ENCODE results near the gene GPR179.

GPR179 gene, protein sequence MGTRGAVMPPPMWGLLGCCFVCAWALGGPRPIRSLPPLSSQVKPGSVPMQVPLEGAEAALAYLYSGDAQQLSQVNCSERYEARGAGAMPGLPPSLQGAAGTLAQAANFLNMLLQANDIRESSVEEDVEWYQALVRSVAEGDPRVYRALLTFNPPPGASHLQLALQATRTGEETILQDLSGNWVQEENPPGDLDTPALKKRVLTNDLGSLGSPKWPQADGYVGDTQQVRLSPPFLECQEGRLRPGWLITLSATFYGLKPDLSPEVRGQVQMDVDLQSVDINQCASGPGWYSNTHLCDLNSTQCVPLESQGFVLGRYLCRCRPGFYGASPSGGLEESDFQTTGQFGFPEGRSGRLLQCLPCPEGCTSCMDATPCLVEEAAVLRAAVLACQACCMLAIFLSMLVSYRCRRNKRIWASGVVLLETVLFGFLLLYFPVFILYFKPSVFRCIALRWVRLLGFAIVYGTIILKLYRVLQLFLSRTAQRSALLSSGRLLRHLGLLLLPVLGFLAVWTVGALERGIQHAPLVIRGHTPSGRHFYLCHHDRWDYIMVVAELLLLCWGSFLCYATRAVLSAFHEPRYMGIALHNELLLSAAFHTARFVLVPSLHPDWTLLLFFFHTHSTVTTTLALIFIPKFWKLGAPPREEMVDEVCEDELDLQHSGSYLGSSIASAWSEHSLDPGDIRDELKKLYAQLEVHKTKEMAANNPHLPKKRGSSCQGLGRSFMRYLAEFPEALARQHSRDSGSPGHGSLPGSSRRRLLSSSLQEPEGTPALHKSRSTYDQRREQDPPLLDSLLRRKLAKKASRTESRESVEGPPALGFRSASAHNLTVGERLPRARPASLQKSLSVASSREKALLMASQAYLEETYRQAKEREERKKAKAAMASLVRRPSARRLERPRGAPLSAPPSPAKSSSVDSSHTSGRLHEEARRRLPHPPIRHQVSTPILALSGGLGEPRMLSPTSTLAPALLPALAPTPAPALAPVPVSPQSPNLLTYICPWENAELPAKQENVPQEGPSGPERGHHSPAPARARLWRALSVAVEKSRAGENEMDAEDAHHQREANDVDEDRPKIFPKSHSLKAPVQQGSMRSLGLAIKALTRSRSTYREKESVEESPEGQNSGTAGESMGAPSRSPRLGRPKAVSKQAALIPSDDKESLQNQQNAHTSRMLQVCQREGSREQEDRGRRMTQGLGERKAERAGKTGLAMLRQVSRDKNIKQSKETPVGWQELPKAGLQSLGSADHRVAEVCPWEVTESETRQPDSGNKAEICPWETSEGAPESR (N-terminal part only)

DNA sequence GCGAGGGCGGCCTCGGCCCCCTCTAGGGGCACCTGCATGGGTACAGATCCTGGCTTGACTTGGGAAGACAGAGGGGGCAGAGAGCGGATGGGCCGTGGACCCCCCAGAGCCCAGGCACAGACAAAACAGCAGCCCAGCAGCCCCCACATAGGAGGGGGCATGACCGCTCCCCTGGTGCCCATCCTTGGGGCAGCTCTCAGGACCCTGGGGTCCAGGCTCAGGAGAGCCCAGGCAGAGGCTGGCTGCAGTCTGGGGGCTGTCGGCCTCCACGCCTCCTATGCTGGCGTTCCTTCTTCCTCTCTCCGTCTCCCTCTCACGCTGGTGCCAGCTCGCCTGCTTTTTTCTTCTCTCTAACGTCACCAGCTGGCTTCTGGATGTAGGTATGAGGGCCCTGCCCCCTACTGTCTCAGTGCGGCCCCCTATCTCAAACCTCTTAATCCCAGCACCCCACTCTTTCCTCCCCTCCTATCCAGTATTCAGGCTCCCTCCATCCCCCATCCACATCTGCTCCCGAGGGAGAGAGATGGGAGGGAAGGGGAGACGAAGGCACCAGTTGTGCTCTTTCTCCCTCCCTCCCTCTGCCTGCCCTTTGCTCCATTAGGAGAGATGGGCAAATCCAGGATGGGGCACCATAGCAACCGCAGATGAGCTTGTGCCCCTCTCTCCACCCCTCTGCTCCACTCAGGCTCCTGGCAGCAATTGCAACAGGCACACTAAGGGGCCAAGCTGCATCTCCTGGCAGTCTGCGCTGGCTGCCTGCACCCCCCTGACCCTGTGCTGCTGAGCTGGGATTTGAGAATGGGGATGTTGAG is at the start of gene GPR179:
TSS of gene GPR179 (minus strand) at position 349 of the 812 bp plus-strand sequence. CDS start at position 182, 167 bp downstream.
- H3K9me3 ChIP-seq (ENCODE audit: severe bottlenecking): no peaks in the 10 kb centered on the region
- TF ChIP-seq, protein P1, sequence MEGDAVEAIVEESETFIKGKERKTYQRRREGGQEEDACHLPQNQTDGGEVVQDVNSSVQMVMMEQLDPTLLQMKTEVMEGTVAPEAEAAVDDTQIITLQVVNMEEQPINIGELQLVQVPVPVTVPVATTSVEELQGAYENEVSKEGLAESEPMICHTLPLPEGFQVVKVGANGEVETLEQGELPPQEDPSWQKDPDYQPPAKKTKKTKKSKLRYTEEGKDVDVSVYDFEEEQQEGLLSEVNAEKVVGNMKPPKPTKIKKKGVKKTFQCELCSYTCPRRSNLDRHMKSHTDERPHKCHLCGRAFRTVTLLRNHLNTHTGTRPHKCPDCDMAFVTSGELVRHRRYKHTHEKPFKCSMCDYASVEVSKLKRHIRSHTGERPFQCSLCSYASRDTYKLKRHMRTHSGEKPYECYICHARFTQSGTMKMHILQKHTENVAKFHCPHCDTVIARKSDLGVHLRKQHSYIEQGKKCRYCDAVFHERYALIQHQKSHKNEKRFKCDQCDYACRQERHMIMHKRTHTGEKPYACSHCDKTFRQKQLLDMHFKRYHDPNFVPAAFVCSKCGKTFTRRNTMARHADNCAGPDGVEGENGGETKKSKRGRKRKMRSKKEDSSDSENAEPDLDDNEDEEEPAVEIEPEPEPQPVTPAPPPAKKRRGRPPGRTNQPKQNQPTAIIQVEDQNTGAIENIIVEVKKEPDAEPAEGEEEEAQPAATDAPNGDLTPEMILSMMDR (IDR thresholded peaks at IDR 0.05; ENCODE audit: poor library complexity, severe bottlenecking): no peak
- no peaks in the 10 kb centered on the region for H3K27me3 ChIP-seq (ENCODE audit: insufficient read depth, poor library complexity, severe bottlenecking)
- no peaks in the 10 kb centered on the region for H3K36me3 ChIP-seq (ENCODE audit: low read depth)
- no peak for ATAC-seq (ENCODE audit: low read depth)
- DNase-seq (ENCODE audit: low spot score): no peak
- H3K4me1 ChIP-seq (ENCODE audit: insufficient read depth, poor library complexity, severe bottlenecking): no peaks in the 10 kb centered on the region
- no peak within 1 kb of the TSS for H3K27ac ChIP-seq (ENCODE audit: poor library complexity, severe bottlenecking)
- H3K4me3 ChIP-seq (ENCODE audit: severe bottlenecking): no peak within 1 kb of the TSS

DNA sequence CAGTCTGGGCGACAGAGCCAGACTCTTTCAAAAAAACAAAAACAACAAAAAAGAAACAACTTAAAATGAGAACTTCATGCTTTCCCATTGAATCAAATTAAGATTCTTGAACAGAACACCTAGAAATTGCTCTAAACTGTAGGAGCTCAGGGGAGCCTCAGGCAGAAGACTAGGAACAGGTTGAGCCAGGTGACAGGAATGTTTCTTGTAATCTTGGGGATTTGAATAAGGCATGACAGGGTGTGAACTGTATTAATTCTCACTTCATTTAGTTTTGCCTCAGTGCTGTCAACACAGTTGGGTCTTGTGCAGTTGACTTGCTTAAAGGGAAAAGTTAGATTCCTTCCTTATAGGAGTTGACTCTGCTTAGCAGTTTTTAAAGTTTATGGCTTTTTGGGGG is 35.7 kb upstream of the GPR179 start:
- Histone ChIP-seq H3K4me1 (ENCODE audit: insufficient read depth, poor library complexity, severe bottlenecking) (no peaks in the 10 kb centered on the region), H3K9me3 (ENCODE audit: severe bottlenecking) (no peaks in the 10 kb centered on the region), H3K4me3 (ENCODE audit: severe bottlenecking) (no peak overlapping the region), H3K27me3 (ENCODE audit: insufficient read depth, poor library complexity, severe bottlenecking) (no peaks in the 10 kb centered on the region), H3K27ac (ENCODE audit: poor library complexity, severe bottlenecking) (no peak overlapping the region), H3K36me3 (ENCODE audit: low read depth) (peaks cover 19% of the 10 kb centered on the region)
- DNase-seq (ENCODE audit: low spot score) (no peak), ATAC-seq (ENCODE audit: low read depth) (no peak)
- TF ChIP-seq, protein P1 (IDR thresholded peaks at IDR 0.05; ENCODE audit: poor library complexity, severe bottlenecking): no peak

DNA sequence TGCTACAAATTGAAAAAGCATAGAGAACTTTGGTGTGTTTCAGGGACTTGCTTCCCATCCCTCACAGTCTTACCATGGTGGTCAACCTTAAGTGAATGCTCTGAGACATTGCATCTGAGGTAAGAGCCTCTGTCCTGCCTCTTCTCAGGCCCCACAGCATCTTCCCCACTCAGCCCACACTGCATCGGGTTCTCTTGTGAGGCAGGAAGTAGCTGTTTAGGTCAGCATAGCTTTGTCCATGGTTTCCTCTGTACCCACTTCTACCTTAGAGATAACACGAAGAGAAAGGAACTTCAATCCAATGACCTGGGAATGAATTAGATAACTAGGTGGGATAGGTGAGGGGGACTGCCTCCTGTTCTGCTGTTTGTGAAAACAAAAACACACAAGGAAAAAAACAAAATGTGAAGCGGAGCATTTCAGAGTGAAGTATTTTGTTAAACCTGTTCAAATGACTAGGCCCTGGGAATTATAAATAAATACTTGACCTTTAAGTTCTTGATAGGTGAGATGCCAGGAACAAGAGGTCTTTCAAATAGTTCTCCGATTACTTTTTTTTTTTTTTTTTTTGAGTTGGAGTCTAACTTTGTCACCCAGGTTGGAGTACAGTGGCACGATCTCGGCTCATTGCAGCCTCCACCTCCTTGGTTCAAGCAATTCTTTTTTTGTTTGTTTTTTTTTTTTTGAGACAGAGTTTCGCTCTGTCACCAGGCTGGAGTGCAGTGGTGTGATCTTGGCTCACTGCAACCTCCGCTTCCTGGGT is 25.5 kb upstream of the GPR179 start:
- Histone ChIP-seq H3K4me1 (ENCODE audit: insufficient read depth, poor library complexity, severe bottlenecking) (no peaks in the 10 kb centered on the region), H3K27me3 (ENCODE audit: insufficient read depth, poor library complexity, severe bottlenecking) (no peaks in the 10 kb centered on the region), H3K36me3 (ENCODE audit: low read depth) (peaks cover 32% of the 10 kb centered on the region), H3K27ac (ENCODE audit: poor library complexity, severe bottlenecking) (no peak overlapping the region), H3K9me3 (ENCODE audit: severe bottlenecking) (no peaks in the 10 kb centered on the region), H3K4me3 (ENCODE audit: severe bottlenecking) (no peak overlapping the region)
- TF ChIP-seq, protein P1 (IDR thresholded peaks at IDR 0.05; ENCODE audit: poor library complexity, severe bottlenecking): no peak
- ATAC-seq (ENCODE audit: low read depth) (no peak), DNase-seq (ENCODE audit: low spot score) (no peak)

DNA sequence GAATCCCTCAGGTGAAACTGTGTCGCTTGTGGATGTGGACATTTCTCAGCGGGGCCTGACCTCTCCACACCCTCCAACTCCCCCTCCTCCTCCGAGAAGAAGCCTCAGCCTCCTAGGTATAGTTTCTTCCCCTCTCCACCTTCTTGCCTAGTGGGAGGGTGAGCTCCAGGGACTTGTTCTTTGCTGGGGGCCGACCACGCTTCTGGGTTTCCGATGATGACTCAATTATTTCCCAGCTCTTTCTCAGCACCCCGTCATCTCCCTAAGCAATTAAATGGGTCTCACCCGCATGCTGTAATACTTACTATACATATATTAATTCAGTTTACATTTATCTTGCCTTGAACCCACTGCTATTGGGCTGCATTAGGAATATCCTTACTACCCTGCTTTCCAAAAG is 21.0 kb upstream of the GPR179 start:
- H3K4me1 ChIP-seq (ENCODE audit: insufficient read depth, poor library complexity, severe bottlenecking): peaks cover 2% of the 10 kb centered on the region
- no peaks in the 10 kb centered on the region for H3K27me3 ChIP-seq (ENCODE audit: insufficient read depth, poor library complexity, severe bottlenecking)
- TF ChIP-seq, protein P1 (IDR thresholded peaks at IDR 0.05; ENCODE audit: poor library complexity, severe bottlenecking): no peak
- H3K4me3 ChIP-seq (ENCODE audit: severe bottlenecking): no peak overlapping the region
- DNase-seq (ENCODE audit: low spot score) (no peak), ATAC-seq (ENCODE audit: low read depth) (no peak)
- no peaks in the 10 kb centered on the region for H3K9me3 ChIP-seq (ENCODE audit: severe bottlenecking)
- H3K36me3 ChIP-seq (ENCODE audit: low read depth): peaks cover 27% of the 10 kb centered on the region
- no peak overlapping the region for H3K27ac ChIP-seq (ENCODE audit: poor library complexity, severe bottlenecking)

Data from RWPE2 (cell line).